Stimulated activated naive B cell treated with anti-CD40 and anti-IgM and Interleukin-4, amounts not matched to agents 10 μg/mL and 1 μg/mL and 100 μg/mL, for 72 hours (primary cell): ENCODE measurements around the gene DKK1.
"Not testable (repeated sequence)": the region's sequence is repeated elsewhere in the genome, so short reads cannot be mapped to it uniquely, and the experiment has no call there.

Experiments used
- ATAC-seq, 2 donors: fragments of 150-1000 bp; cut with Tn5 transposase; replicated peaks; 2 replicates each; pipeline ENCODE4 v1.10.0; 2021; ENCODE audit warnings: moderate library complexity in 1 of 2
- DNase-seq: peaks from one replicate; pipeline ENCODE4 v3.0.0; 2021
- H3K27ac Mint-ChIP-seq: one replicate; pipeline ENCODE4 v1.8.0; 2022; ENCODE audit warnings: mild to moderate bottlenecking, mixed read lengths
- H3K27me3 Mint-ChIP-seq, 2 donors: one replicate each; pipeline ENCODE4 v1.8.0; 2022; ENCODE audit warnings: mixed read lengths in 2 of 2
- H3K36me3 Mint-ChIP-seq, 2 donors: one replicate each; pipeline ENCODE4 v1.8.0; 2022; ENCODE audit warnings: mixed read lengths in 2 of 2, mild to moderate bottlenecking in 1 of 2
- H3K4me1 Mint-ChIP-seq, 2 donors: one replicate each; pipeline ENCODE4 v1.8.0; 2022; ENCODE audit warnings: mixed read lengths in 2 of 2, mild to moderate bottlenecking in 1 of 2
- H3K4me3 Mint-ChIP-seq, 2 donors: one replicate each; pipeline ENCODE4 v1.8.0; 2022; ENCODE audit warnings: mild to moderate bottlenecking in 2 of 2, mixed read lengths in 2 of 2, moderate library complexity in 1 of 2
- H3K9me3 Mint-ChIP-seq, 2 donors: one replicate each; pipeline ENCODE4 v1.8.0; 2022; ENCODE audit warnings: mixed read lengths in 2 of 2, mild to moderate bottlenecking in 1 of 2

Gene DKK1

GRCh38 chr10:52332815-52333214 is 18.7 kb downstream of the DKK1 start:
- H3K27me3 Mint-ChIP-seq = peaks cover 0 to 4% of the 10 kb centered on the region in 2 donors

GRCh38 chr10:52334595-52334994 is 20.5 kb downstream of the DKK1 start:
- peaks cover 0 to 6% of the 10 kb centered on the region in 2 donors for H3K27me3 Mint-ChIP-seq
- no peaks in the 10 kb centered on the region for H3K4me1 Mint-ChIP-seq
- H3K9me3 Mint-ChIP-seq = no peaks in the 10 kb centered on the region
- ATAC-seq = no peak
- no peak overlapping the region for H3K4me3 Mint-ChIP-seq
- H3K27ac Mint-ChIP-seq = no peak overlapping the region
- H3K36me3 Mint-ChIP-seq = no peaks in the 10 kb centered on the region
- DNase-seq = no peak

More at GRCh38 chr10:52332815-52333214, 18.7 kb downstream of the DKK1 start:
- no peak for ATAC-seq
- no peak overlapping the region for H3K4me3 Mint-ChIP-seq
- no peaks in the 10 kb centered on the region for H3K9me3 Mint-ChIP-seq
- H3K27ac Mint-ChIP-seq = no peak overlapping the region
- H3K4me1 Mint-ChIP-seq = no peaks in the 10 kb centered on the region
- DNase-seq = no peak
- H3K36me3 Mint-ChIP-seq = no peaks in the 10 kb centered on the region

- H3K4me1 Mint-ChIP-seq = no peaks in the 10 kb centered on the region
- H3K4me3 Mint-ChIP-seq = no peak overlapping the region
- H3K36me3 Mint-ChIP-seq = no peaks in the 10 kb centered on the region
- H3K27ac Mint-ChIP-seq = no peak overlapping the region
- H3K27me3 Mint-ChIP-seq = peaks cover 0 to 6% of the 10 kb centered on the region in 2 donors
- ATAC-seq (no peak), DNase-seq (no peak)
- no peaks in the 10 kb centered on the region for H3K9me3 Mint-ChIP-seq
Observed at GRCh38 chr10:52335665-52336064, 21.6 kb downstream of the DKK1 start.

- Mint-ChIP-seq H3K27ac (no peak overlapping the region), H3K9me3 (no peaks in the 10 kb centered on the region), H3K27me3 (peaks cover 0 to 6% of the 10 kb centered on the region in 2 donors), H3K4me3 (no peak overlapping the region), H3K4me1 (no peaks in the 10 kb centered on the region), H3K36me3 (no peaks in the 10 kb centered on the region)
- DNase-seq (no peak), ATAC-seq (no peak)
Observed at GRCh38 chr10:52337225-52337624, 23.1 kb downstream of the DKK1 start.

GRCh38 chr10:52343439-52343838 is 29.4 kb downstream of the DKK1 start:
- ATAC-seq (no peak), DNase-seq (no peak)
- H3K9me3 Mint-ChIP-seq = no peaks in the 10 kb centered on the region
- H3K36me3 Mint-ChIP-seq = no peaks in the 10 kb centered on the region
- no peak overlapping the region for H3K27ac Mint-ChIP-seq
- no peaks in the 10 kb centered on the region for H3K27me3 Mint-ChIP-seq
- no peak overlapping the region for H3K4me3 Mint-ChIP-seq
- no peaks in the 10 kb centered on the region for H3K4me1 Mint-ChIP-seq

GRCh38 chr10:52346394-52347326 is 32.6 kb downstream of the DKK1 start:
- H3K27me3 Mint-ChIP-seq = no peaks in the 10 kb centered on the region
- ATAC-seq (no peak), DNase-seq (no peak)
- H3K36me3 Mint-ChIP-seq = no peaks in the 10 kb centered on the region
- no peaks in the 10 kb centered on the region for H3K4me1 Mint-ChIP-seq
- no peaks in the 10 kb centered on the region for H3K9me3 Mint-ChIP-seq
- no peak overlapping the region for H3K4me3 Mint-ChIP-seq
- no peak overlapping the region for H3K27ac Mint-ChIP-seq

- H3K9me3 Mint-ChIP-seq = no peaks in the 10 kb centered on the region
- no peaks in the 10 kb centered on the region for H3K4me1 Mint-ChIP-seq
- DNase-seq (no peak), ATAC-seq (no peak)
- H3K4me3 Mint-ChIP-seq = no peak overlapping the region
- H3K27ac Mint-ChIP-seq = no peak overlapping the region
- H3K36me3 Mint-ChIP-seq = no peaks in the 10 kb centered on the region
- H3K27me3 Mint-ChIP-seq = no peaks in the 10 kb centered on the region
Observed at GRCh38 chr10:52347327-52347667, 33.2 kb downstream of the DKK1 start.

- H3K4me1 Mint-ChIP-seq = no peaks in the 10 kb centered on the region
- no peaks in the 10 kb centered on the region for H3K9me3 Mint-ChIP-seq
- no peaks in the 10 kb centered on the region for H3K36me3 Mint-ChIP-seq
- no peak overlapping the region for H3K27ac Mint-ChIP-seq
- no peak overlapping the region for H3K4me3 Mint-ChIP-seq
- DNase-seq (no peak), ATAC-seq (no peak)
- H3K27me3 Mint-ChIP-seq = no peaks in the 10 kb centered on the region
Observed at GRCh38 chr10:52348037-52348564, 34.0 kb downstream of the DKK1 start.

- H3K27me3 Mint-ChIP-seq = no peaks in the 10 kb centered on the region
- H3K36me3 Mint-ChIP-seq = no peaks in the 10 kb centered on the region
- ATAC-seq (no peak), DNase-seq (no peak)
- H3K4me1 Mint-ChIP-seq = no peaks in the 10 kb centered on the region
- no peak overlapping the region for H3K27ac Mint-ChIP-seq
- H3K4me3 Mint-ChIP-seq = no peak overlapping the region
- H3K9me3 Mint-ChIP-seq = no peaks in the 10 kb centered on the region
Observed at GRCh38 chr10:52351914-52352330, 37.8 kb downstream of the DKK1 start.

GRCh38 chr10:52353205-52353604 is 39.1 kb downstream of the DKK1 start:
- no peaks in the 10 kb centered on the region for H3K27me3 Mint-ChIP-seq
- H3K27ac Mint-ChIP-seq = no peak overlapping the region
- H3K36me3 Mint-ChIP-seq = no peaks in the 10 kb centered on the region
- H3K9me3 Mint-ChIP-seq = no peaks in the 10 kb centered on the region
- no peak overlapping the region for H3K4me3 Mint-ChIP-seq
- DNase-seq = no peak
- H3K4me1 Mint-ChIP-seq = no peaks in the 10 kb centered on the region
- ATAC-seq = no peak

GRCh38 chr10:52353960-52354394 is 39.9 kb downstream of the DKK1 start:
- ATAC-seq (no peak), DNase-seq (no peak)
- H3K36me3 Mint-ChIP-seq = no peaks in the 10 kb centered on the region
- no peak overlapping the region for H3K4me3 Mint-ChIP-seq
- H3K4me1 Mint-ChIP-seq = no peaks in the 10 kb centered on the region
- H3K27me3 Mint-ChIP-seq = no peaks in the 10 kb centered on the region
- H3K9me3 Mint-ChIP-seq = no peaks in the 10 kb centered on the region
- no peak overlapping the region for H3K27ac Mint-ChIP-seq

GRCh38 chr10:52357971-52358370 is 43.9 kb downstream of the DKK1 start:
- Mint-ChIP-seq H3K4me3 (no peak overlapping the region), H3K9me3 (no peaks in the 10 kb centered on the region), H3K27me3 (no peaks in the 10 kb centered on the region), H3K4me1 (no peaks in the 10 kb centered on the region), H3K36me3 (no peaks in the 10 kb centered on the region), H3K27ac (no peak overlapping the region)
- DNase-seq (no peak), ATAC-seq (no peak)

GRCh38 chr10:52359441-52359840 is 45.4 kb downstream of the DKK1 start:
- peaks cover 1 to 3% of the 10 kb centered on the region in 2 donors for H3K9me3 Mint-ChIP-seq
- H3K4me3 Mint-ChIP-seq = no peak overlapping the region
- H3K27ac Mint-ChIP-seq = no peak overlapping the region
- no peaks in the 10 kb centered on the region for H3K4me1 Mint-ChIP-seq
- no peaks in the 10 kb centered on the region for H3K36me3 Mint-ChIP-seq
- peaks cover 0 to 4% of the 10 kb centered on the region in 2 donors for H3K27me3 Mint-ChIP-seq
- ATAC-seq (no peak), DNase-seq (no peak)

GRCh38 chr10:52365547-52366432 is 51.7 kb downstream of the DKK1 start:
- H3K36me3 Mint-ChIP-seq, H3K4me1 Mint-ChIP-seq, H3K4me3 Mint-ChIP-seq, H3K27me3 Mint-ChIP-seq, ATAC-seq, DNase-seq, H3K27ac Mint-ChIP-seq, H3K9me3 Mint-ChIP-seq: not testable (repeated sequence)
